Liver (tissue), 9 donors: ENCODE data around the gene RBM14. TPM values are rescaled to one million over a fixed set of nuclear protein-coding genes. Genes with fewer than 3 reads are reported as not detected.

Experiments
- DNase-seq: peaks from one replicate; pipeline ENCODE4 v3.0.0-alpha.2; 2017; ENCODE audit warnings: low spot score
- H3K27ac ChIP-seq, 2 donors: one replicate each; pipeline ENCODE4 v1.7.0; 2013; ENCODE audit warnings: inconsistent platforms in 2 of 2, low read length in 2 of 2, control low read depth in 1 of 2, low read depth in 1 of 2, mild to moderate bottlenecking in 1 of 2
- H3K27me3 ChIP-seq, 4 donors: one replicate each; pipeline versions ENCODE4 v1.6.1 to v1.7.0; 2013; ENCODE audit warnings: low read length in 3 of 4, inconsistent platforms in 1 of 4, mild to moderate bottlenecking in 1 of 4, moderate library complexity in 1 of 4; ENCODE audit not compliant: control insufficient read depth in 4 of 4, insufficient read depth in 4 of 4
- H3K36me3 ChIP-seq, 4 donors: one replicate each; pipeline versions ENCODE4 v1.6.1 to v1.7.0; 2013; ENCODE audit warnings: low read length in 3 of 4, mild to moderate bottlenecking in 3 of 4, low read depth in 1 of 4, moderate library complexity in 1 of 4; ENCODE audit not compliant: control insufficient read depth in 4 of 4, insufficient read depth in 3 of 4
- H3K4me1 ChIP-seq, 4 donors: one replicate each; pipeline versions ENCODE4 v1.6.1 to v1.7.0; 2013; ENCODE audit warnings: low read length in 3 of 4, mild to moderate bottlenecking in 3 of 4, moderate library complexity in 1 of 4; ENCODE audit not compliant: control insufficient read depth in 4 of 4, insufficient read depth in 4 of 4
- H3K4me3 ChIP-seq, 3 donors: one replicate each; pipeline versions ENCODE4 v1.6.1 to v1.7.0; 2013; ENCODE audit warnings: low read length in 3 of 3, control low read depth in 1 of 3, low read depth in 1 of 3, mild to moderate bottlenecking in 1 of 3
- H3K9ac ChIP-seq, 2 donors: one replicate each; pipeline ENCODE4 v1.7.0; 2013; ENCODE audit warnings: low read length in 2 of 2, mild to moderate bottlenecking in 2 of 2, moderate library complexity in 2 of 2, control low read depth in 1 of 2, low read depth in 1 of 2
- H3K9me3 ChIP-seq, 4 donors: one replicate each; pipeline versions ENCODE4 v1.6.1 to v1.7.0; 2013; ENCODE audit warnings: low read length in 3 of 4; ENCODE audit not compliant: control insufficient read depth in 4 of 4
- ATF3 ChIP-seq: IDR thresholded peaks from 2 replicates; pipeline ENCODE4 v1.6.1; 2016; ENCODE audit warnings: antibody characterized with exemption
- CTCF ChIP-seq: fragments of 150-350 bp; IDR thresholded peaks from 2 replicates; pipeline ENCODE4 v1.5.1; 2017; ENCODE audit warnings: improper control_type of control experiment, low read depth, low read length; ENCODE audit not compliant: missing input control
- EGR1 ChIP-seq, 2 donors: IDR thresholded peaks; 2 replicates each; pipeline ENCODE4 v1.6.1; 2016 to 2018; ENCODE audit warnings: antibody characterized with exemption in 2 of 2, low read depth in 2 of 2
- FOXA1 ChIP-seq: IDR thresholded peaks from 2 replicates; pipeline ENCODE4 v1.6.1; 2016; ENCODE audit warnings: antibody characterized with exemption
- FOXA2 ChIP-seq: IDR thresholded peaks from 2 replicates; pipeline ENCODE4 v1.6.1; 2016; ENCODE audit warnings: antibody characterized with exemption
- GABPA ChIP-seq, 2 donors: IDR thresholded peaks in 1 of 2; conservative IDR thresholded peaks in 1 of 2; 2 replicates each; pipeline ENCODE4 v1.6.1; 2016; ENCODE audit warnings: antibody characterized with exemption in 2 of 2, mild to moderate bottlenecking in 1 of 2, moderate library complexity in 1 of 2
- HNF4A ChIP-seq, 2 donors: conservative IDR thresholded peaks; 2 replicates each; pipeline ENCODE4 v1.6.1; 2016; ENCODE audit warnings: antibody characterized with exemption in 2 of 2, mild to moderate bottlenecking in 2 of 2
- HNF4G ChIP-seq: IDR thresholded peaks from 2 replicates; pipeline ENCODE4 v1.6.1; 2016; ENCODE audit warnings: antibody characterized with exemption
- JUND ChIP-seq, 2 donors: IDR thresholded peaks; 2 replicates each; pipeline ENCODE4 v1.6.1; 2016; ENCODE audit warnings: antibody characterized with exemption in 2 of 2
- NR2F2 ChIP-seq: IDR thresholded peaks from 2 replicates; pipeline ENCODE4 v1.6.1; 2016; ENCODE audit warnings: antibody characterized with exemption
- RAD21 ChIP-seq, 2 donors: IDR thresholded peaks; 2 replicates each; pipeline ENCODE4 v1.6.1; 2016; ENCODE audit warnings: antibody characterized with exemption in 2 of 2, mild to moderate bottlenecking in 2 of 2
- RXRA ChIP-seq, 2 donors: IDR thresholded peaks; 2 replicates each; pipeline ENCODE4 v1.6.1; 2017 to 2018; ENCODE audit warnings: antibody characterized with exemption in 2 of 2, mild to moderate bottlenecking in 1 of 2
- SP1 ChIP-seq: IDR thresholded peaks from 2 replicates; pipeline ENCODE4 v1.6.1; 2018; ENCODE audit warnings: antibody characterized with exemption, mild to moderate bottlenecking
- TAF1 ChIP-seq: conservative IDR thresholded peaks from 2 replicates; pipeline ENCODE4 v1.6.1; 2016; ENCODE audit warnings: antibody characterized with exemption, mild to moderate bottlenecking
- YY1 ChIP-seq: IDR thresholded peaks from 2 replicates; pipeline ENCODE4 v1.6.1; 2016; ENCODE audit warnings: antibody characterized with exemption, mild to moderate bottlenecking
- ZBTB33 ChIP-seq: IDR thresholded peaks from 2 replicates; pipeline ENCODE4 v1.6.1; 2016; ENCODE audit warnings: antibody characterized with exemption
- WGBS: extraction: QIAGEN DNeasy Blood & Tissue Kit; methylation state at CpG from one replicate; pipeline ENCODE4 v1.1.7; 2013; 5-methylcytosine and 5-hydroxymethylcytosine counted together
- polyA plus RNA-seq, 2 donors: library from polyadenylated mRNA; stranded (reverse) in 1 of 2; unstranded in 1 of 2; fragments of 200-250 nt in 1 of 2; fragments of >200 nt in 1 of 2; fragmentation: Nextera tagmentation in 1 of 2; extraction: Ambion mirVana in 1 of 2; gene quantifications; one replicate each; pipeline versions ENCODE4 v1.2.1 to v1.2.3, GENCODE V29; 2013 to 2015
- total RNA-seq, 2 donors: library from RNA; depleted of rRNA; stranded (reverse); fragments of >200 nt; gene quantifications; one replicate each; pipeline ENCODE4 v1.2.3, GENCODE V29; 2014
- TF ChIP-seq, protein P1 (sequence below): IDR thresholded peaks from 2 replicates; pipeline ENCODE4 v1.6.1; 2016; ENCODE audit warnings: antibody characterized with exemption, mild to moderate bottlenecking
- TF ChIP-seq, protein P2 (sequence below): IDR thresholded peaks from 2 replicates; pipeline ENCODE4 v1.6.1; 2016; ENCODE audit warnings: antibody characterized with exemption
- donor health status: healthy.
- donor health status: healthy.
- donor health status: healthy.
- donor health status: healthy.
- donor health status: healthy.

RBM14 gene
- total and polyA plus RNA-seq, 4 donors, result 7.0 to 53.5 (median 21.9) TPM

- H3K27ac ChIP-seq, result peak within 1 kb of the TSS; percentile 77 to 79
- H3K9ac ChIP-seq, result peak within 1 kb of the TSS; percentile 70 to 73
- H3K36me3 ChIP-seq, result no peaks in the 10 kb centered on the region
- H3K27me3 ChIP-seq, result no peaks in the 10 kb centered on the region
- H3K4me3 ChIP-seq, result peak within 1 kb of the TSS; percentile 56 to 93 (median 91)
- TF ChIP-seq FOXA2, result no peak
- peak in 1 of 2 donors; percentile 32 for TF ChIP-seq RXRA (IDR thresholded peaks at IDR 0.05)
- no peak for TF ChIP-seq HNF4A (conservative IDR thresholded peaks at IDR 0.05)
- no peak for TF ChIP-seq FOXA1
- no peak for TF ChIP-seq NR2F2
- peak; percentile 45 to 71 for TF ChIP-seq RAD21 (IDR thresholded peaks at IDR 0.05)
- peak; percentile 80 for TF ChIP-seq YY1
- no peak for TF ChIP-seq ZBTB33
- TF ChIP-seq TAF1, result no peak
- TF ChIP-seq GABPA (IDR thresholded peaks at IDR 0.05 in 1 of 2, conservative IDR thresholded peaks at IDR 0.05 in 1 of 2), result no peak
- TF ChIP-seq, protein P1, sequence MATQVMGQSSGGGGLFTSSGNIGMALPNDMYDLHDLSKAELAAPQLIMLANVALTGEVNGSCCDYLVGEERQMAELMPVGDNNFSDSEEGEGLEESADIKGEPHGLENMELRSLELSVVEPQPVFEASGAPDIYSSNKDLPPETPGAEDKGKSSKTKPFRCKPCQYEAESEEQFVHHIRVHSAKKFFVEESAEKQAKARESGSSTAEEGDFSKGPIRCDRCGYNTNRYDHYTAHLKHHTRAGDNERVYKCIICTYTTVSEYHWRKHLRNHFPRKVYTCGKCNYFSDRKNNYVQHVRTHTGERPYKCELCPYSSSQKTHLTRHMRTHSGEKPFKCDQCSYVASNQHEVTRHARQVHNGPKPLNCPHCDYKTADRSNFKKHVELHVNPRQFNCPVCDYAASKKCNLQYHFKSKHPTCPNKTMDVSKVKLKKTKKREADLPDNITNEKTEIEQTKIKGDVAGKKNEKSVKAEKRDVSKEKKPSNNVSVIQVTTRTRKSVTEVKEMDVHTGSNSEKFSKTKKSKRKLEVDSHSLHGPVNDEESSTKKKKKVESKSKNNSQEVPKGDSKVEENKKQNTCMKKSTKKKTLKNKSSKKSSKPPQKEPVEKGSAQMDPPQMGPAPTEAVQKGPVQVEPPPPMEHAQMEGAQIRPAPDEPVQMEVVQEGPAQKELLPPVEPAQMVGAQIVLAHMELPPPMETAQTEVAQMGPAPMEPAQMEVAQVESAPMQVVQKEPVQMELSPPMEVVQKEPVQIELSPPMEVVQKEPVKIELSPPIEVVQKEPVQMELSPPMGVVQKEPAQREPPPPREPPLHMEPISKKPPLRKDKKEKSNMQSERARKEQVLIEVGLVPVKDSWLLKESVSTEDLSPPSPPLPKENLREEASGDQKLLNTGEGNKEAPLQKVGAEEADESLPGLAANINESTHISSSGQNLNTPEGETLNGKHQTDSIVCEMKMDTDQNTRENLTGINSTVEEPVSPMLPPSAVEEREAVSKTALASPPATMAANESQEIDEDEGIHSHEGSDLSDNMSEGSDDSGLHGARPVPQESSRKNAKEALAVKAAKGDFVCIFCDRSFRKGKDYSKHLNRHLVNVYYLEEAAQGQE, result peak; percentile 75
- no peak for TF ChIP-seq JUND (IDR thresholded peaks at IDR 0.05)
- no peak for TF ChIP-seq SP1
- no peak for TF ChIP-seq HNF4G
- peak; percentile 43 for TF ChIP-seq CTCF
- TF ChIP-seq ATF3, result no peak
- TF ChIP-seq EGR1 (IDR thresholded peaks at IDR 0.05; ENCODE audit: low read depth in 2 of 2), result no peak
- TF ChIP-seq, protein P2, sequence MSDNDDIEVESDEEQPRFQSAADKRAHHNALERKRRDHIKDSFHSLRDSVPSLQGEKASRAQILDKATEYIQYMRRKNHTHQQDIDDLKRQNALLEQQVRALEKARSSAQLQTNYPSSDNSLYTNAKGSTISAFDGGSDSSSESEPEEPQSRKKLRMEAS, result no peak
- DNase-seq, result peak; percentile 98
- H3K9me3 ChIP-seq, result no peaks in the 10 kb centered on the region
- 19% methylated on average over 68 of the region's 68 CpGs for WGBS
- H3K4me1 ChIP-seq, result peaks cover 15 to 40% (median 31%) of the 10 kb centered on the region in 4 donors
These were observed 23.8 kb upstream of the RBM14 start, which contains the start of the genes CCDC87 and CCS for GRCh38 chr11:66592457-66593302. Gene CCDC87, minus strand, starts transcription at chr11:66593063. Its CDS starts 48 bp downstream, at chr11:66593015. Gene CCS, plus strand, starts transcription at chr11:66593185. Its CDS starts 77 bp downstream, at chr11:66593262.
